IMR-90 (cell line): ENCODE data around the gene ZNF554. TPM values are rescaled to one million over a fixed set of nuclear protein-coding genes. Genes with fewer than 3 reads are reported as not detected.

Source experiments
- ATAC-seq: fragments of 200-7000 bp; cut with Tn5 transposase; 2 replicates; pipeline ENCODE4 v1.9.1; 2020; ENCODE audit warnings: low read depth, mild to moderate bottlenecking, moderate library complexity
- BruUV-seq: library from RNA; stranded (reverse); fragments of 400-500 nt; replicated peaks from 2 replicates; lab custom pipeline; 2021; lab: Mats Ljungman, UMichigan
- CTCF ChIA-PET: fragments of 300-600 bp; formaldehyde crosslinking; extraction: SDS; loops from one replicate; lab custom pipeline; 2021; ENCODE audit warnings: antibody characterized with exemption; lab: Yijun Ruan, JAX
- POLR2A ChIA-PET: fragments of 300-600 bp; sonication (Branson Sonifier 250); formaldehyde crosslinking; loops from one replicate; lab custom pipeline; 2022; ENCODE audit warnings: antibody characterized with exemption; ENCODE audit not compliant: unreplicated experiment; lab: Charles Lee
- DNase-seq: peaks from one replicate; pipeline ENCODE4 v3.0.0; 2013
- H2AFZ ChIP-seq: replicated peaks from 2 replicates; pipeline ENCODE3; 2013; ENCODE audit warnings: low read length, mild to moderate bottlenecking; ENCODE audit not compliant: poor library complexity
- H2AK5ac ChIP-seq: 2 replicates; pipeline ENCODE4 v1.6.1; 2013; ENCODE audit warnings: low read depth, low read length, inconsistent platforms
- H2AK9ac ChIP-seq: replicated peaks from 2 replicates; pipeline ENCODE3; 2013; ENCODE audit warnings: mild to moderate bottlenecking, low read depth, low read length, moderate library complexity; ENCODE audit not compliant: poor library complexity
- H2BK120ac ChIP-seq: 2 replicates; pipeline ENCODE4 v1.6.1; 2013; ENCODE audit warnings: low read depth, low read length, inconsistent platforms
- H2BK15ac ChIP-seq: 3 replicates; pipeline ENCODE4 v1.6.1; 2013; ENCODE audit warnings: low read depth, low read length, inconsistent platforms
- H2BK20ac ChIP-seq: 2 replicates; pipeline ENCODE4 v1.6.1; 2013; ENCODE audit warnings: low read depth, mild to moderate bottlenecking, inconsistent platforms, low read length, moderate library complexity
- H2BK5ac ChIP-seq: 2 replicates; pipeline ENCODE4 v1.6.1; 2013; ENCODE audit warnings: mild to moderate bottlenecking, low read depth, low read length, inconsistent platforms; ENCODE audit not compliant: poor library complexity, severe bottlenecking
- H3K14ac ChIP-seq: replicated peaks from 2 replicates; pipeline ENCODE4 v1.6.1; 2013; ENCODE audit warnings: low read depth, low read length, inconsistent platforms
- H3K18ac ChIP-seq: 2 replicates; pipeline ENCODE4 v1.6.1; 2013; ENCODE audit warnings: low read depth, low read length, control low read depth
- H3K23ac ChIP-seq: 2 replicates; pipeline ENCODE4 v1.6.1; 2013; ENCODE audit warnings: low read depth, low read length, inconsistent platforms
- H3K27ac ChIP-seq: 2 replicates; pipeline ENCODE4 v1.5.1; 2013; ENCODE audit warnings: mild to moderate bottlenecking, control low read depth, low read length; ENCODE audit not compliant: insufficient read depth
- H3K27me3 ChIP-seq: 2 replicates; pipeline ENCODE4 v1.6.1; 2013; ENCODE audit warnings: low read length; ENCODE audit not compliant: control insufficient read depth, insufficient read depth
- H3K36me3 ChIP-seq: 2 replicates; pipeline ENCODE4 v1.6.1; 2013; ENCODE audit warnings: low read length, mixed read lengths; ENCODE audit not compliant: control insufficient read depth, insufficient read depth
- H3K4ac ChIP-seq: 2 replicates; pipeline ENCODE4 v1.6.1; 2013; ENCODE audit warnings: low read depth, low read length, inconsistent platforms
- H3K4me1 ChIP-seq: 2 replicates; pipeline ENCODE4 v1.6.1; 2013; ENCODE audit warnings: low read length, mixed read lengths; ENCODE audit not compliant: control insufficient read depth, insufficient read depth
- H3K4me2 ChIP-seq: 2 replicates; pipeline ENCODE4 v1.6.1; 2013; ENCODE audit warnings: low read depth, mild to moderate bottlenecking, control low read depth, low read length, moderate library complexity
- H3K4me3 ChIP-seq: 2 replicates; pipeline ENCODE4 v1.5.1; 2013; ENCODE audit warnings: low read depth, mild to moderate bottlenecking, control low read depth, low read length, moderate library complexity; ENCODE audit not compliant: insufficient read depth
- H3K56ac ChIP-seq: 2 replicates; pipeline ENCODE4 v1.6.1; 2013; ENCODE audit warnings: low read length, inconsistent platforms; ENCODE audit not compliant: insufficient read depth; ENCODE audit errors: extremely low read depth
- H3K79me1 ChIP-seq, 2 experiments: 2 replicates each; pipeline ENCODE4 v1.6.1; 2013; ENCODE audit warnings: low read length in 2 of 2, inconsistent platforms in 1 of 2, low read depth in 1 of 2
- H3K9ac ChIP-seq: 2 replicates; pipeline ENCODE4 v1.6.1; 2013; ENCODE audit warnings: low read depth, low read length, control low read depth
- H3K9me1 ChIP-seq: 2 replicates; pipeline ENCODE4 v1.6.1; 2013; ENCODE audit warnings: low read length, inconsistent platforms; ENCODE audit not compliant: insufficient read depth
- H3K9me3 ChIP-seq: 2 replicates; pipeline ENCODE4 v1.6.1; 2013; ENCODE audit warnings: low read length; ENCODE audit not compliant: control insufficient read depth, insufficient read depth
- H4K20me1 ChIP-seq: 2 replicates; pipeline ENCODE4 v1.6.1; 2013; ENCODE audit warnings: low read length, inconsistent platforms; ENCODE audit not compliant: insufficient read depth
- H4K5ac ChIP-seq: 2 replicates; pipeline ENCODE4 v1.6.1; 2013; ENCODE audit warnings: mild to moderate bottlenecking, low read depth, low read length, control low read depth
- H4K8ac ChIP-seq, 2 experiments: 2 replicates each; pipeline ENCODE4 v1.6.1; 2013; ENCODE audit warnings: low read depth in 2 of 2, low read length in 2 of 2, control low read depth in 1 of 2, inconsistent platforms in 1 of 2
- H4K91ac ChIP-seq: 2 replicates; pipeline ENCODE4 v1.6.1; 2013; ENCODE audit warnings: low read depth, low read length, inconsistent platforms; ENCODE audit not compliant: insufficient read depth
- CHD1 ChIP-seq: IDR thresholded peaks from 2 replicates; pipeline ENCODE4 v1.6.1; 2012; ENCODE audit warnings: low read depth, low read length, improper control_type of control experiment
- ELK1 ChIP-seq: fragments of 150-350 bp; IDR thresholded peaks from 2 replicates; pipeline ENCODE4 v1.6.1; 2016; ENCODE audit warnings: low read depth, mild to moderate bottlenecking, low read length, moderate library complexity, borderline replicate concordance
- FOS ChIP-seq: fragments of 150-350 bp; IDR thresholded peaks from 2 replicates; pipeline ENCODE4 v1.6.1; 2016; ENCODE audit warnings: low read depth, low read length
- NFE2L2 ChIP-seq: fragments of 150-350 bp; IDR thresholded peaks from 2 replicates; pipeline ENCODE4 v1.6.1; 2016; ENCODE audit warnings: low read depth, mild to moderate bottlenecking, low read length
- RCOR1 ChIP-seq: IDR thresholded peaks from 2 replicates; pipeline ENCODE4 v1.6.1; 2012; ENCODE audit warnings: mild to moderate bottlenecking, low read length, improper control_type of control experiment; ENCODE audit not compliant: insufficient replicate concordance
- WGBS, 2 experiments: methylation state at CpG; one replicate each; pipeline versions ENCODE4 v1.1.5 to v1.1.7; 2013; ENCODE audit warnings: missing lambda C conversion rate in 2 of 2; ENCODE audit not compliant: insufficient read length in 1 of 2; ENCODE audit errors: extremely low coverage in 2 of 2; 5-methylcytosine and 5-hydroxymethylcytosine counted together
- dilution Hi-C: fragments of 300-500 bp; cut with HindIII; formaldehyde crosslinking; loops from one replicate; pipeline ENCODE4 v1.14.3; 2018; ENCODE audit warnings: low sequenced_read_pairs; ENCODE audit not compliant: unreplicated experiment
- in situ Hi-C: fragments of 300-500 bp; cut with MboI; formaldehyde crosslinking; loops from 3 replicates; pipeline ENCODE4 v1.14.3; 2019; ENCODE audit warnings: low sequenced_read_pairs, inconsistent platforms, mixed read lengths
- intact Hi-C: fragments of 100-400 bp; cut with micrococcal nuclease; formaldehyde crosslinking; loops from 2 replicates; pipeline ENCODE4 v1.10.0; 2022
- polyA plus RNA-seq, 3 experiments: library from polyadenylated mRNA; depleted of rRNA; stranded (reverse); fragments of >200 nt; gene quantifications; 2 replicates each; pipeline ENCODE4 v1.2.3, GENCODE V29; 2012; ENCODE audit warnings: low replicate concordance in 1 of 3
- total RNA-seq: library from RNA; depleted of rRNA; stranded (reverse); fragments of >200 nt; gene quantifications from 2 replicates; pipeline ENCODE4 v1.2.3, GENCODE V29; 2012

ZNF554 gene
- total and polyA plus RNA-seq, 2 of the 4 experiments (the other 2 are of a cell fraction): 1.5 to 3.0 TPM

- no peak for TF ChIP-seq RCOR1
Observed at GRCh38 chr19:2808129-2808941, 11.3 kb upstream of the ZNF554 start (continued).

GRCh38 chr19:2809387-2810140, 10.1 kb upstream of the ZNF554 start:
- Histone ChIP-seq H2BK20ac (no peak overlapping the region), H2AK5ac (no peak overlapping the region), H2BK120ac (no peak overlapping the region), H3K27ac (no peak overlapping the region), H2BK5ac (no peak overlapping the region), H4K5ac (no peak overlapping the region), H3K56ac (no peak overlapping the region), H3K4me2 (no peak overlapping the region), H3K9me1 (no peaks in the 10 kb centered on the region), H3K27me3 (no peaks in the 10 kb centered on the region), H3K23ac (no peak overlapping the region), H4K91ac (no peak overlapping the region), H4K20me1 (no peaks in the 10 kb centered on the region; the same call in 1 of the 2 replicates), H2AK9ac (no peak overlapping the region), H3K36me3 (peaks cover 54% of the 10 kb centered on the region), H4K8ac (no peak overlapping the region), H3K4me3 (no peak overlapping the region), H3K9me3 (no peaks in the 10 kb centered on the region), H3K4ac (no peak overlapping the region), H3K4me1 (no peaks in the 10 kb centered on the region), H2AFZ (no peak overlapping the region), H2BK15ac (no peak overlapping the region), H3K9ac (no peak overlapping the region), H3K14ac (no peak overlapping the region), H3K79me1 (no peaks in the 10 kb centered on the region; a peak in 1 of 4 replicates), H3K18ac (no peak overlapping the region)
- no peak for DNase-seq
- dilution Hi-C loops: no loop called here
- intact Hi-C loops: no loop called here
- no peak for TF ChIP-seq FOS
- no peak for TF ChIP-seq NFE2L2
- TF ChIP-seq CHD1: no peak
- no peak for TF ChIP-seq ELK1
- BruUV-seq: no TSS peak
- in situ Hi-C loops: no loop called here
- no peak for ATAC-seq
- WGBS, 2 experiments: 94% methylated on average over 22 of the region's 37 CpGs; no CpG with 5 or more reads in 1 of the 2 experiments
- ChIA-PET POLR2A (no interaction called here), CTCF (interaction anchor here (1.4 kb wide), 1 partner anchor 9 kb away, joined by 3 read pairs; the partner anchor contains the start of gene ZNF554)
